Measurements from ENCODE around the gene DIS3L2. TPM values are rescaled to one million over a fixed set of nuclear protein-coding genes. Genes with fewer than 3 reads are reported as not detected.

The DIS3L2 gene
- total and polyA plus RNA-seq, 2 of the 8 experiments (the other 6 are each of a cell fraction or from before 2014, with no cell fraction given): 11.5 to 21.6 TPM

- TF ChIP-seq SRF (IDR thresholded peaks at IDR 0.05; ENCODE audit: low read depth, low read length): no peak
- no peak for TF ChIP-seq CHD2 (IDR thresholded peaks at IDR 0.05; ENCODE audit: low read length)
- TF ChIP-seq E2F6 (IDR thresholded peaks at IDR 0.05): no peak
Observed at GRCh38 chr2:232076736-232077135, 115.2 kb downstream of the DIS3L2 start (continued).

Measured in H1 (cell line).